Inflammatory macrophage (primary cell): Measurements from ENCODE around the gene ZIC1.

Source experiments
- DNase-seq, 2 donors: peaks; one replicate each; pipeline ENCODE4 v3.0.0-alpha.2; 2020 to 2022

Gene ZIC1

DNA sequence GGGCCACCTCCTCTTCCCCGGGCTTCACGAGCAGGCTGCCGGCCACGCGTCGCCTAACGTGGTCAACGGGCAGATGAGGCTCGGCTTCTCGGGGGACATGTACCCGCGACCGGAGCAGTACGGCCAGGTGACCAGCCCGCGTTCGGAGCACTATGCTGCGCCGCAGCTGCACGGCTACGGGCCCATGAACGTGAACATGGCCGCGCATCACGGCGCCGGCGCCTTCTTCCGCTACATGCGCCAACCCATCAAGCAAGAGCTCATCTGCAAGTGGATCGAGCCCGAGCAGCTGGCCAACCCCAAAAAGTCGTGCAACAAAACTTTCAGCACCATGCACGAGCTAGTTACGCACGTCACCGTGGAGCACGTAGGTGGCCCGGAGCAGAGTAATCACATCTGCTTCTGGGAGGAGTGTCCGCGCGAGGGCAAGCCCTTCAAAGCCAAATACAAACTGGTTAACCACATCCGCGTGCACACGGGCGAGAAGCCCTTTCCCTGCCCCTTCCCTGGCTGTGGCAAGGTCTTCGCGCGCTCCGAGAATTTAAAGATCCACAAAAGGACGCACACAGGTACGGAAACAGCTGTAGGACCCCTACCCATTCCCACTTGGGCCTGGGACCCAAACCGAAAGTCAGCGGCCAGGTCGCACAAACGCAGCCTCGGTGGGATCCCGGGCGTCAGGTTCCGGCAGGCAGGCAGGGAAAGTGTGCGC lies 1.5 kb downstream of the ZIC1 start:
- no peak for DNase-seq

DNA sequence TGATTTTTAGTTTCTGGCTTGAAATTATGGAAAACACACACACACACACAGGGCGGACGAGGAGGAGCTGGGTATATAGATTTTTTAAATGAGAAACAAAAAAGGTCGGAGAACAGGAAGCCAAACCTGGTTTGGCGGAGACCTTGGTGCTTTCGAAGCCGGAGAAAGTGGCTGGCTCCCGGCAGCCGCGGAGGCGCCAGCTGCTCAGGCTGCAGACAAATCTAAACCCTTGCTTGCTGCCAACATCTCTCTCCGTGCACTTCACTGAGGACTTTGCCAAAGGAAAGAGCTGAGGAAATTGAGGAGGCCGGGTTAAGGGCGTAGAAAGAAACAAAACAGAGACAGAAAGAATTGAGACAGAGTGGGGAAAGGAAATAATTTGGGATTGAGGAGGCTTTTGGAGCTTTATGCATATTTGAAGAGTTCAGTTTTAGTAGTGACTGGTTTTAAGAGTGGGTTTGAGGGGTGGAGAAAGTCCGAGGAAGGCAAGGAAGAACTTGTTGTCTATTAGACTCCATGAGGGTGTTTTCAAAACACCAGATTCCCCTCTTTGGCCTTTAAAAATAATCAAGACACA lies 2.2 kb downstream of the ZIC1 start:
- DNase-seq: no peak

DNA sequence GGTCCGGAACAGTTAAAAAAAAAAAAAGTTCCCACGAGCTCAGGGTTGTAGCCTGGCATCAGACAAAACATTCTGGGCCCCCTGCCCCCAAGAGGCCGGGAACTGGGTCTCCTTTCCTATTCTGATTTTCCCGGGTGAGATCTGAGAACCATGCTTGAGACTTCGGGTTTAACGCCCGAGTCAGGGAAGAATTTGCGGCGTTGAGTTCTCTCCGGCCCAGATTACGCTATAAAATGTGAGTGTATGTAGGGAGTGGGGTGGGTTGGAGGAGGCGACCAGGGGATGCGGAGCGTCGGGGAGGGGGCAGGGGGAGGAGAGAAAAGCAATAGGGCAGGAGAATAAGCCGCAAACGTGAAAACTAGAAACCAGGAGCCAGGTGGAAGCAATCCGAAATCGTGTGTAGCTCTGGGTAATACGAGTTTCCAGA lies 2.7 kb downstream of the ZIC1 start:
- DNase-seq: no peak

DNA sequence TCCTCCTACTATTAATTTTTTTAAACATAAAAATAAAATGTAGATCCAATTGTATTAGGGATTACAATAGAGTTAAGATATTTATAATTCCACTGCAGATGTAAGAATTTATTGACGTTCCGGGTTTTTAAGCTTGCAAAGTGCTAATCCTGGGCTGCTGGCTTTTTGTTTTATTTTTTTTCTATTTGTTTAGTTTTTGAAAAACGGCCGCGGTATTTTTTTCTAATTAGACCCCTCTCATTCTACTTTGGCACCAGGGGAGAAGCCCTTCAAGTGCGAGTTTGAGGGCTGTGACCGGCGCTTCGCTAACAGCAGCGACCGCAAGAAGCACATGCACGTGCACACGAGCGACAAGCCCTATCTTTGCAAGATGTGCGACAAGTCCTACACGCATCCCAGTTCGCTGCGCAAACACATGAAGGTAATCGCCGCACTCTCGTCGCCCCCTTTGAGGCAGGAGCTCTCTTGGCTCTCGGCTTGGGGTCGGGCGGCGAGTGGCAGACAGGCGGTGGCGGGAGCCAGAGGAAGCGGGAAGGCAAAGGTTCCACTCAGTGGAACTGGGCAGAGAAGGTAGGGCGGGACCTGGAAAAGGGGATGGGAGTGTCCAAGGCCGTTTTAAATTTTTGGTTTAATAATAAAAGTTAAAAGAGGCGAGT lies 3.2 kb downstream of the ZIC1 start:
- no peak for DNase-seq

DNA sequence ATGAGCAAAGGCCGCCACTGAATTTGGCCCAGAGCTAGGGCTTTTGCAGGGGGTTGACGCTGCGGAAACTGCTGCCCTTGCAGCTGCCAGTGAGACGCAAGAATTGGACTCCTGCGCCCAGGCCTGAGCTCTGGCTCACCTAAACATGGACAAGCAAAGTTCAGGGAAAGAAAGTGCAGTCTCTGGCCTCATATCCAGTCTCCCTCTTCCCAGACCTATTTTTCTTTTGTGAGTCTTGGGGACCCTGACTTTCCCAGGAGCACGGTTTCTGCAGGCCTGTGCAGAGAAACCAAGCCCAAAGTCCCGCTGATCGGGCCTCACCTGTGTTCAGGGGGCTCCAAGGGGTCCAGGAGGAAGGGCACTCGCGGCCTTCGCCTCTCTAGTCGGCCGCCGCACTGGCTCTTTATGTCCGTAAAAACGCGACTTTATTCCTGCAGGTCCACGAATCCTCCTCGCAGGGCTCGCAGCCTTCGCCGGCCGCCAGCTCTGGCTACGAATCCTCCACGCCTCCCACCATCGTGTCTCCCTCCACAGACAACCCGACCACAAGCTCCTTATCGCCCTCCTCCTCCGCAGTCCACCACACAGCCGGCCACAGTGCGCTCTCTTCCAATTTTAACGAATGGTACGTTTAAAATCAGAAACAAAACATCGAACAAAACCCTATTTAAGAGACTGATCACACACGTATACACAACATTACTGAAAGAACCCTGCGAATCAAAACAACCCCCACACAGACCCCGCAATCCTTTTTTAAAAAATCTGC lies 3.9 kb downstream of the ZIC1 start:
- DNase-seq: no peak

DNA sequence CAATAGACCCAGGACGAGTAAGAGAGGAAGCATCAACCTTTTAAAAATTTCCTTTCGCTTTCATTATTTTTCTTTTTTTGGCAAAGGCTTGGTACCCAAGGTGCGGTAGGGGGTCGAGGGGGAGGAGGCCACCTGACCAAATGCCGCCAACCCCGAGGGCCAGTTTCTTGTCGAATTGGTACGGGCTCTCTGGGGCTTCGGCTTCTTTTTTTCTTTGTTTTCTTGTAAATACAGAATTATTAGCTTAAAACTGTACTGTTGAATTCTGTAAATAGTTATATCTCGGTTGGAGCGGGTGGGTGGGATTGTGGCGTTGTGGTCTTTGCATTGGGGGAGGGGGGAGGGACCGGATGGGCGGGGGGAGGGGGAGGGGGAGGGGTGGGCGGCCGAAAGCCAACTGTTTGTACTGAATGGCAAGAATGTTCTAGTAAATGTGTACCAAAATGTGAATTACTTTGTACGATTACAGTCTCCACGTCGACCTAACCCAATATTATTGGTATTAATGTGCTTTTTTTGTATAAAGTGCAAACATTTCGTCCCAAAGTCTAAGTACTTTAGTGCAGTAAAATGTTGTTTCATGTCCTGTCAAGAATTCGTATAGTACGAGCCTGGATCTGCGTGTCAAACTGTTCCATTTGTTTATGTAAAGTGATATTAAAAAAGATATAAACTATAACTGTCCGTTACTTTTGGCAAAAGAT lies 4.7 kb downstream of the ZIC1 start:
- DNase-seq: no peak

DNA sequence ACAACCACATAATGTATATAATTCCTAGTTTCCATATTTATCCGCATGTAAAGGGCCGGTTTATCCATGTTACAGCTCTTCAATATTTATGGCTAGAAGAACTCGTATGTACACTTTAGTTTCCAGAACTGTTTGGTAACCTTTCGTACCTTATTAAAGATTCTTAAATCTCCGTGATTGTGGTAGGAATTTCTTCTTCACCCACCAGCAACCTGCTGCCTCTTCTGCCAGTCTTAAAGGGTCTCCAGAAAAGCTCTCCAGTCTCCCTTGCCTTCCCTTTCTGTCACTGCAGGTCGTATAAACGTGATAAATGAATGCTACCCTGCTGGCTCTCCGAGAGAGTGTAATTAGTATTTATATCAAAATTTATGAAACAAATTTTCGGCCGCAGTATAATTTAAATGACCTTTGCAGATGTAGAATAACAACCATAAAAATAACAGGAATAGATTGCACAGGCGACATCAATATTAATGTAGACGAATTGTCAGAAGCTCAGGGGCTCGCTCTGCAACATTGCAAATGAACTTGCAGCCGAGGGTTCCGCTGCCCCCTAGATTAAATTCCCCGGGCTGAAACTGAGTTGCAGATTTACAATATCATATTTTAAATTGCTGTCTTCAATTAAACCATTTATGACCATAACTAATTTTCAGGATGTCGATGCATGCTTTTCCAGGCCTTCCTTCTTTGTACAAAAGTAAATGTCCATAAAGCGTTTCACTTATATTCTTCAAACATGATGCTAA lies 5.4 kb downstream of the ZIC1 start:
- no peak for DNase-seq

DNA sequence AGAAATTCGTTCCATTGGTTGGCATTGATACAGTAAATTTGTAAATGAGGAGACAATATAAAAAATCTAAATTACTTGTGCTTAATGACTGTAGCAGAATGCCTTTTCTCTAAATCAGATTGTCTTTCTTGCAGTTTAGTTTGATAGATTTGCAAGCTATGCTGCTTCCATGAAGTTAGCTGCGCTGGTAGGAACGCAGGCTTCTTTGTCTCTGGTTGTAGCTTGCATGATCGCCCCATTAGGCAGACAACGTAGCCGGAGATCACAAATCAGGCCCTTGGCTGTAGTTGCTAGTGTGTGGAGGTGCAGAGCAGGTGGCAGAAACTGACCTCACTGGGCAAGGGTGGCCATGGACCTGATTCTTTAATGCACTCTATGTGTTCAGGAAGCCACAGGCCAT lies 6.1 kb downstream of the ZIC1 start:
- DNase-seq: no peak

DNA sequence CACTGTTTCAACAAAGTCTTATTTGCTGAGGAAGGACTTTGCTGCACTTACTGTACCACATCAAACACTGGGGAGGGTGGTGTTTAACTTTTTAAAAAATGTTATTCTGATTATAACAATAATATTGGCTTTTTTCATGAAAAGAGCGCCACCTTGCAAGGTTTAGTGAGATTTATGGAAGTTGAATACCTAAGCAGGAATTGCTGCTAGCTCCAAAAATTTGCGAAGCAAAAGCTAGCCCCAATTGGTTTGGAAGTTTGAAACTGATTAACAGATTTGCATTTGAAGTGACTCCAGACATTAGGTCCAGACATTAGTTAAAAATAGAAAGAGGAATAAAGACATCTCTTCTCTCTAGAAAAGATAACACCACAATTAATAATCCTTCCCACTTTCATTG lies 6.7 kb downstream of the ZIC1 start:
- DNase-seq: no peak

DNA sequence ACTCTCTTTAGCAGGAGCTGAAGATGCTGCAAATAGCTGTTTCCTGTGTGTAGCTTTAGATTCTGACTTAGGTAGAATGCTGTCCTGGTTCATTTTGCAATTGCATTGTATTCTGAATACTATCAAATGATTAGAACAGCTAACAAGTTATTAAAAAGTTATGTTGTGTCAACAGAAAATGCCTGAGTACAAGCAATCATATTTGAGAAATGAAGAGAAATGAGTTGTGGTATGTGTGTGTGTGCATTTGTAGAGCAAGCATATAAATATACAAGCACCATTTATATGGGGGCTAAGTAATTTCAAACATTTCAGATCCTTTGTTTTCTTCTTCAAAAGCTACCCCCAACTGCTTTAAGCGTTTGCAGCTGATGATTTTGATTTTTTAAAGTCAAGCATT lies 7.8 kb downstream of the ZIC1 start:
- no peak for DNase-seq

DNA sequence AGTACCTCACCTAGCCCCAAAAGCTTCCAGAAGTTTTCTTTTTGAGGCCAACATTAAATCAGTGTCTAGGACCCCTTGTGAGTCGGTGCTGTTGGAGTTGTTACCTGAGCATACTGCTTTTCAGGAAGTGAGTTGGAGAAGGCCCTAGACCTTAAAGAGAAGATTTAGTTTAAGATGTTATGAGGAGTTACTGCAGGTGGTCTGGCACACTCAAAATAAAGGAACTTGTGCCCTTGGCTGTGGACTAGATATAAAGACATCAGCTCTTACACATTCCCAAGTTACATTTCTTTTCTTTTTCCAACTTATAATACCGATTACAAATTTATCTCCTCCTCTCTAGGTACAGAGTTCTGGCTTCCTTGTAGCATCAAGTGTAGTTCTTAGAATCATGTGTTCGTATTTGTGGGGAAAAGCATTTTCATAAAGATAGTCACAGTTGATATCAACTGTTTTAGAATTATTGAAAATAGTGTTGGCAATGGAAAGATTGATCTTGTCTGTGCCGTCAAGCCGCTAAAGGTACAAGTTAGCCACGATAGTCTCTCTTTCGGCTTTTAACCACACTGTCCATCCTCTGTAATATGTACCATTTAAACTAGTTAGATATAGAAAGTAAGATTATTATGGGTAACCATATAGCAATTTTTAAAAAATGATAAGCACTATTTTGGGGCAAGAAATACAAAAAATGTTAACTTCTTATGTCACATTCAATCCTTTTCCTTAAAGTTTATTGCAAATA lies 8.6 kb downstream of the ZIC1 start:
- no peak for DNase-seq

DNA sequence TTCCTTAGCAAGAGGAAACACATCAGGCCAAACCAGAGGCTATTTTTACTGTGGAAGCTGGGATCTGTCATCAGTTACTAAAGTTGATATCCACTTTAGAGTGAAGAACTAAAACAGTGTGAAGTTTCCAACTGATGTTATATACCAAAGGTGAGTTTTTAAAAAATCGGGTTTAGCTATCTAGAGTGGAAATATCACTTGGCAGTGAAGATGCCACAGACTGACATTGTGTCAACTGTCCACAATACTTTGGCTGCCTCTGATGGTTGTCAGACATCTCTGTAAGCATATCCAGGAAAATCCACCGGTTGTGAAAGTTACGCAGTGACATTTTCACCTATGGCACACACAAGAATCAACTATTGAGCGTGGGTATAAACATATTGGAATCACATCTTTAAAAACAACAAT lies 9.2 kb downstream of the ZIC1 start:
- DNase-seq: no peak

DNA sequence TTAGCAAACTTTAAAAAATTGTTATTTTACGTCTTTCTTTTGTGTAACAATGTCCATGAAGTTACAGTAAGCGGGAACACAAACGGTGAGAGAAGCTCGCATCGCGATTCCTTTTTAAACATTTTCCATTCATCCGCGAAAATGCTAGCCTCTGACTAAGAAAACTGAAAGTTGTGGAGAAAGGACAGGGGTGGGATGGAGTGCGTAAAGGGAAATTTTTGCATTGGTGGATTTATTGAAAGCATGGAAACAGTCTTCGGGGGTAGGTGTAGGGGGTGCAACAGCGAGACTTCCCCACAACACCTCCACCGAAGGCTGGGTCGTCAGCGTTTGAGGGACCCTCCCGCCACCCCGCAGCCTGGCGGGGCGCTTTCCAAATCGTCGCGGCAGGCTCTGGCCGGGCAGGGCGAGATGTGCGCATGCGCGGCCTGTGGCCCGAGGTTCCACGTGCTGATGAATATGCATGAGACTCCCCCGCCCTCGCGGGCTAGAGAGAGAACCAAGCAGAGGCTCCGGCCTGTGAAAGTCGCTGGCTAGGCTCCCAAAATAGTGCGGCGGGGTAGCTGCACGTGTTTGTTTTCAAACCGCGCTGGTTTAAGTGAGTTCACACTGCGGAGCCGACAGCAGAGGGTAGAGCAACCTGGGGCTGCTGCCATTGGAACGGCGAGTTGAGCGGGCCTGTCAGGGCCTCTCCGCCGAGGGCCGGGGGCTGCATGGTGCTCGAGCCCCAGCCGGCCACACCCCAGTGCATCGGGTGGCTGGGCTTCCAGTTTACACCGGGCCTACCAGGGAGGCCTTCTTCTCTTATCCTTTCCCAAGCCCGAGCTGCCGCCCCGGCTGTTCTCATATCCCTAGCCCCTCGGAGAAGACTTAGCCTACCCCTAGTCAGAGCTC lies 9.9 kb downstream of the ZIC1 start:
- no peak for DNase-seq

DNA sequence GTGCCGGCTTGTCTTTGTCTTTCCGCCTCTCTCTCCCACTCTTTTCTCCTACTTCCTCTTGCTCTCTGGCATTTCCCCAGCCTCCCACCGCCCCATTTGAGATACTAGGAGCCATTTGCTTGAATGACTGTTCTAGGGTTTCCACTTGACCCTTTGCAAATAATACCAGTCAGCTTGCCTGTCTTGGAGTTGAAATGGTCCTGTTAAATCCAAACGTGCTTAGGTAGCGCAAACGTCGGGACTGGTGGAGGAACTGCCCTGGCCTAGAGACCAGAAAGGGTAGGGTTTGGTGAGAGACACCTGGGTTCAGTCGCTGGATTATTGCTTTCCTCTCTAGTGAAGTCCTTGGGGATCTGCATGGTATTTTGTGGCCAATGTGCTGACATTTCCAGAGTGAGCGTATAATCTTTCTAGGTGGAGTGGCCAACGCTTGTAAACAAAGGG lies 10.6 kb downstream of the ZIC1 start:
- DNase-seq: no peak

DNA sequence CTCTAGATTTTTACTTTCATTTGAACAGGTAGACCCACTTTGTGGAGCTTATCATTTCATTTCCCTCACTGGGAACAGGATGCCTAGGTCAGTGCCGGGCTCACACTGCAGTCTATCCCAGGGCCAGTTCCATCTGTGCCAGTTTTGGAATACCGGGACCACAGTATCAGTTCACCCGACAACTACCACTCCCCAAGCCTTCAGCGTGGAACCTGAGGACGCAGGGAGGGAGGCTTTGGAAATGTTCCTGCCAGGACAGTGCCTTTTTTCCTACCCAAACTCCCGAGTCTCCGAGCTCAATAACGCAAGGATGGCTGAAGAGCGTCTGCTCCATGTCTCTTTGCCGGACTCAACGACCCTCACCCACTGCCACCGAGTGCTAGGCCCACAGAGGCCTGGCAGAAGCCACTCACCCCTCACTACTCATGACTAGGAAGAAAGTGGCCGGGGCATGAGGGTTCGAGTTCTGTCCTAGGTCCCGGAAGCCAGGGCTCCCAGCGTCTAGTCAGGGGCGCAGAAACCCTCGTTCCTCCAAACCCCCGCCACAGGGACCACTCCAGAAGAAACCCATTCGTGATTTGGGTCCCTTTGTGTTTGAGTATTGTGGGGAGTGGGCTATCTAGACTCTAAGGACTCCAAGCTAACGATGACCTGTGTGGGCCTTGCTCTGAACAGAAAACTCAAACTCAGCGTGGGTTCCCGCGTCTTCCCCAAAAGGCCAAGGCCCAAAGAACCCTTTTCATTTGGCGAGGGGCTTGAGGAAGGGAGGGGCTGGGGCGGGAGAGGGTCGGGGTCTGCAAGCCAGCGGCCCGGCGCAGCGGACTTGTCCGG lies 11.4 kb downstream of the ZIC1 start:
- no peak for DNase-seq

DNA sequence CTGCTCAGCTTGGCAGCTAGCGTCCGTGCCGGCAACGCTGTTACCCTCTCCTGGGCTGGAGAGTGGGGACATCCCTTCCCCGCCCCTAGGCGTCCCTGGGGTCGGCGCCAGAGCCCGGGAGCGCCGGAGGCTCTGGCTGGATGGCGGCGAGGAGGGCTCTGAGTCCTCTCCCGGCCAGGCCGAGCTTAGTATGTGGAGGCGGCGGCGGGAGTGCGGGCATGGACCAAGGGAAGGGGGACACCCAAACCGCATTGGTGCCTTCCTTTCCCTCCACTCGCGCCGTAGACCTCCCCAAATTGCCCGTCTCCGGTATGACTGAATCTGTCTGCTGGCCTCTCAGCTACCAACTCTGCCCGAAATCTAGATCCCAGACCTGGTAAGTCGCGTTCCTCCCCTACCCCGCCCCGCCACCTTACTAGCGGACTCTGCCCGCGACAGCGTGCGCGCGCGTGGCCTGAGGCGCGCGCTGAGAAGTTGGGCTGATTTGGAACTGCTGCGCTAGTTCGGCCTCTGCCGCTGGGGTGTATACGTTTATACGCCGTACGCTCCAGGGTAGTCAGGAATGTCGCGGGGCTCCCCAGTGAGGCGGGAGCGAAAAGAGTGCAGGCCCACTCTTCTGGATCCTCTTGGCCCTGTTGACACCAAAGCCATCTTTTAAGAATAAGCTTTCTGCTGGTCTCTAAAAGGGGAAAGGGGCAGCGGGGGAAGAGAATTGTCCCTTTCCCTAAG lies 12.2 kb downstream of the ZIC1 start:
- DNase-seq: no peak

DNA sequence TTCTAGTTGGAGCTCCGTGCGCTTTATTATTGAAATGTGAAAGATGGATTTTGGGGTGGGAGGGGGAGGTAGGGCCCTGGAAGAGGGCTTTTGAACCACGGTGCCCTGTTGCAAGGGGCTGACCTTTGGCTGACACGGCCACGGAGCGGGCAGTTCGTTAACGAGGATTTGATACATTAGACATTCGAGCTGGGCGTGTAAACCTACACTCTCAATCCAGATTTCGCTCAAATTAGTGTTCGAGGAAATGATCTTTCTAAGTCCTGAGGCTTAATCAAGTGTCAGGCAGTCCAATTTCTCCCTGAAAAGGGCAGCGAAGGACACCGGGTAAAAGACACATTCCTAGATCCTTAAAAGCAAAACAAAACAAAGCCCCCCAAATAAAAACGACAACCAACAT lies 13.0 kb downstream of the ZIC1 start:
- no peak for DNase-seq
